Gastrocnemius medialis (tissue), 4 donors: ENCODE results near the gene SLAMF7.

ENCODE experiments used
- POLR2A ChIP-seq, 2 donors: fragments of 450-650 bp; IDR thresholded peaks; one replicate each; pipeline ENCODE4 v1.6.1; 2017; ENCODE audit warnings: antibody characterized with exemption in 2 of 2, mild to moderate bottlenecking in 2 of 2, moderate library complexity in 2 of 2
- TF ChIP-seq, protein P1 (sequence below), 5 experiments: fragments of 450-650 bp in 3 of 5; fragments of 200-600 bp in 2 of 5; sonication (generic) in 2 of 5; IDR thresholded peaks in 4 of 5; conservative IDR thresholded peaks in 1 of 5; 1 replicate in 4 of 5; 2 replicates in 1 of 5; pipeline ENCODE4 v1.5.1; 2016 to 2019; ENCODE audit warnings: antibody characterized with exemption in 5 of 5, mild to moderate bottlenecking in 3 of 5, moderate library complexity in 3 of 5

DNA sequence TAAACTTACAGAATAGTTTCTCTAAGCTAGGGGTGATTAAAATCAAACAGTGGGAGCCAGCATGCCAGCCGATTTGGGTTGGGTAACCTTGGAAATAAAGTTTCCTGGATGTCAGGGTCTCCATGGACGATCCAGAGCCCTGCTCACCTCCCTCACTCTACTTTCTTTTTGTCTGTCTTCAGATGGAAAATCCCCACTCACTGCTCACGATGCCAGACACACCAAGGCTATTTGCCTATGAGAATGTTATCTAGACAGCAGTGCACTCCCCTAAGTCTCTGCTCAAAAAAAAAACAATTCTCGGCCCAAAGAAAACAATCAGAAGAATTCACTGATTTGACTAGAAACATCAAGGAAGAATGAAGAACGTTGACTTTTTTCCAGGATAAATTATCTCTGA, 13.9 kb downstream of the SLAMF7 start:
- TF ChIP-seq, protein P1, sequence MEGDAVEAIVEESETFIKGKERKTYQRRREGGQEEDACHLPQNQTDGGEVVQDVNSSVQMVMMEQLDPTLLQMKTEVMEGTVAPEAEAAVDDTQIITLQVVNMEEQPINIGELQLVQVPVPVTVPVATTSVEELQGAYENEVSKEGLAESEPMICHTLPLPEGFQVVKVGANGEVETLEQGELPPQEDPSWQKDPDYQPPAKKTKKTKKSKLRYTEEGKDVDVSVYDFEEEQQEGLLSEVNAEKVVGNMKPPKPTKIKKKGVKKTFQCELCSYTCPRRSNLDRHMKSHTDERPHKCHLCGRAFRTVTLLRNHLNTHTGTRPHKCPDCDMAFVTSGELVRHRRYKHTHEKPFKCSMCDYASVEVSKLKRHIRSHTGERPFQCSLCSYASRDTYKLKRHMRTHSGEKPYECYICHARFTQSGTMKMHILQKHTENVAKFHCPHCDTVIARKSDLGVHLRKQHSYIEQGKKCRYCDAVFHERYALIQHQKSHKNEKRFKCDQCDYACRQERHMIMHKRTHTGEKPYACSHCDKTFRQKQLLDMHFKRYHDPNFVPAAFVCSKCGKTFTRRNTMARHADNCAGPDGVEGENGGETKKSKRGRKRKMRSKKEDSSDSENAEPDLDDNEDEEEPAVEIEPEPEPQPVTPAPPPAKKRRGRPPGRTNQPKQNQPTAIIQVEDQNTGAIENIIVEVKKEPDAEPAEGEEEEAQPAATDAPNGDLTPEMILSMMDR (IDR thresholded peaks at IDR 0.05 in 4 of 5, conservative IDR thresholded peaks at IDR 0.05 in 1 of 5) = no peak
- no peak for TF ChIP-seq POLR2A (IDR thresholded peaks at IDR 0.05)
